GM21526 (cell line): ENCODE results near the gene SPTBN4.
"Not testable (repeated sequence)": the region's sequence is repeated elsewhere in the genome, so short reads cannot be mapped to it uniquely, and the experiment has no call there.

Source experiments
- ATAC-seq: cut with Tn5 transposase; IDR thresholded peaks from one replicate; pipeline ENCODE4 v1.9.1; 2021; ENCODE audit warnings: moderate library complexity; ENCODE audit not compliant: unreplicated experiment, low FRiP score

Gene SPTBN4

GRCh38 chr19:40583283-40583682 is 116.5 kb downstream of the SPTBN4 start:
- ATAC-seq = no peak

DNA sequence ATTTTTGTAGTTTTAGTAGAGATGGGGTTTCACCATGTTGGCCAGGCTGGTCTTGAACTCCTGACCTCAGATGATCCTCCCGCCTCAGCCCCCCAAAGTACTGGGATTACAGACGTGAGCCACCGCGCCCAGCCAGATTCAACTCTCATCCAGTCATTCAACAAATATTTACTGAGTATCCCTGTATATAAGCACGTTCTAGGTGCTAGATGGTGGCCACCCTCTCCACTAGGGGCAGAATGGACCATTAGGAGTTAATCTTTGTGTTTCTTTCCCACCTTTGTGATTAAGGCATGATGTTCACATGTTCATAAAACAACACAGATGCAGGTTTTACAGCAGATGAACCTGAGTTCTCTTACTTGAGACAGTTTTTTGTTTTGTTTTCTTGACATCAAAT is 117.2 kb downstream of the SPTBN4 start:
- ATAC-seq = no peak

- no peak for ATAC-seq
Measured at GRCh38 chr19:40585241-40585981, 118.6 kb downstream of the SPTBN4 start.

GRCh38 chr19:40585982-40586422 is 119.2 kb downstream of the SPTBN4 start:
- ATAC-seq = no peak

DNA sequence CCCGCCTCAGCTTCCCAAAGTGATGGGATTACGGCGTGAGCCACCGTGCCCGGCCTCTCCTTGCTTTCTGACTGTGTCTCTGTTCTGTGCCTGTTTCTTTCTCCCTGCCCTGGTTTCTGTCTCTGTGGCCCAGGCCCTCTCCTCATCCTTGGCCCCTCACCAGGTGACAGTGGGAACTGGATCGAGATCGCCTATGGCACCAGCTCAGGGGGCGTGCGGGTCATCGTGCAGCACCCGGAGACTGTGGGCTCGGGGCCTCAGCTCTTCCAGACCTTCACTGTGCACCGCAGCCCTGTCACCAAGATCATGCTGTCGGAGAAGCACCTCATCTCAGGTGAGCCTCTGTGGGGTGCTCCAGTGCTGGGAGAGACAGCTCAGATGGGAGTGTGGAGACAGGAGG is 119.8 kb downstream of the SPTBN4 start:
- no peak for ATAC-seq

- no peak for ATAC-seq
Measured at GRCh38 chr19:40588110-40588854, 121.5 kb downstream of the SPTBN4 start.

GRCh38 chr19:40588926-40589569 is 122.2 kb downstream of the SPTBN4 start:
- no peak for ATAC-seq

DNA sequence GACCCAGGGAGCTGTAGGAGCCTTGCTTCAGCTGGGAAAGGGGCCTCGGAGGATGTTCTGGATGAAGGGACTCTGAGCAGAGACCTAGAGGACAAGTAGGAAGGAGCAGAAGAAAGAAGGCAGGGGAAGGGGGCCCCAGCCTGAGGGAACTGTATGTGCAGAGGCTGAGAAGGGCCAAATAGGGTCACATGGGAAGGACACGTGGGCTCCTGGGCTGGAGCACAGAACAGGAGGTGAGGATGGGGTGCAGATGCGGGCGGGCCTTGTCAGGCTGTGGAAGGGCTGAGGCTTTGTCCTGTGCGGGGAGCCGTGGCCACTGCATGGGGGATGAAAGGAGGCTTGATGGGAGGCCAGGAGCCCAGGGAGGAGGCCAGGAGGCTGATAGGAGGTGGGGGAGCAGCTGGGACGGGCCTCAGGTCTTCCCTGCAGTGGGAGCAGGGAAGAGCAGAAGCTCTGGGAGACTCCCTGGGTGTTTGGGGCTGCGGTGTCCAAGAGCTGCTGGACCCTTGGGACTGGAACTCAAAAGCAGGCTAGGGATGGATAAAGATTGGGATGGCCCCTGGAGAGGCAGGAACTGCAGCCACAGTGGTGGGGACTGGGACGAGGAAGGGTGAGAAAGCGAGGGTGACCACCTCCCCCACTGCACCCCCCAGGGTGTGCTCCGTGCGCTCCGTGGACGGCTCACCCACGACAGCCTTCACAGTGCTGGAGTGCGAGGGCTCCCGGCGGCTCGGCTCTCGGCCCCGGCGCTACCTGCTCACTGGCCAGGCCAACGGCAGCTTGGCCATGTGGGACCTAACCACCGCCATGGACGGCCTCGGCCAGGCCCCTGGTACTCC is 123.0 kb downstream of the SPTBN4 start:
- ATAC-seq = no peak

DNA sequence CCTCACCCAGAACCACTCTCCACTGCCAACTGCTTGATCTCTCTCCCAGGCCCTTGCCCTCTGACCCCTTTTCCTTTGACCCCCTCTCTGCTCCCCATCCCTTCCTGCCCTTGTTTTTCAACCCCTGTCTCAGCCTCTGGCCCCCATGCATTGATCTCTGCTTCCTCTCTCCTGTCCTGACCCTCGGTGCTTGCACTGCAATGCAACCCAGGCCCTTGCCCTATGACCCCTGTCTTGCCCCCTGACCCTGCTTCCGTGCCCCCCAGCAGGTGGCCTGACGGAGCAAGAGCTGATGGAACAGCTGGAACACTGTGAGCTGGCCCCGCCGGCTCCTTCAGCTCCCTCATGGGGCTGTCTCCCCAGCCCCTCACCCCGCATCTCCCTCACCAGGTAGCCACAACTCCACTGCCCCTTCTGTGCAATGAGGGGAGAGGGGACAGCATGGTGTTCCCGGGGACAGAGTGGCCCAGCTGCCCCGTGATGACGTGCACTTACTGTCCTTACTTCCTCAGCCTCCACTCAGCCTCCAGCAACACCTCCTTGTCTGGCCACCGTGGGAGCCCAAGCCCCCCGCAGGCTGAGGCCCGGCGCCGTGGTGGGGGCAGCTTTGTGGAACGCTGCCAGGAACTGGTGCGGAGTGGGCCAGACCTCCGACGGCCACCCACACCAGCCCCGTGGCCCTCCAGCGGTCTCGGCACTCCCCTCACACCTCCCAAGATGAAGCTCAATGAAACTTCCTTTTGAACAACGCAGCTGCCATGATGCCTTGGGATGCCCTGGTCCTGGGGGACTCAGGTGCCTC is 123.9 kb downstream of the SPTBN4 start:
- no peak for ATAC-seq

- ATAC-seq = not testable (repeated sequence)
Measured at GRCh38 chr19:40591724-40592123, 124.9 kb downstream of the SPTBN4 start.

GRCh38 chr19:40592170-40592569 is 125.4 kb downstream of the SPTBN4 start:
- no peak for ATAC-seq

DNA sequence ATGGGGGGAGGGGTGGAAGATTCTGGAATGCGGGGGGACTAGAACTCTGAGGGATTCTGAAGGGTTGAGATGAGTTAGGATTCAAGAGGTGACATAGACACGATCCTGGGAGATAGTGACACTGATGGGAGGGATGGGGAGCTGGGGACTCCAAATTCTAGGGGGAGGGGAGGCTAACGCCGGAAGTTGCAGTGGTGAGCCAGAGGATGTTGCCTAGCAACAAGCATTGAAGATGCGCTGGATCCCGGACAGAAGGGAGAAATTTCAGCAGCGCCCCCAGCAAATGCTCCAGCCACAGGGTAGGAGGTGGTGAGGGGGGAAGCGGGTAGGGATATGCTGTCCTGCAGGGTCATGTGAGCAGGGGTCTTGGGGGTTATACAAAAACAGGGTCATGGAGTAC is 127.5 kb downstream of the SPTBN4 start:
- no peak for ATAC-seq

DNA sequence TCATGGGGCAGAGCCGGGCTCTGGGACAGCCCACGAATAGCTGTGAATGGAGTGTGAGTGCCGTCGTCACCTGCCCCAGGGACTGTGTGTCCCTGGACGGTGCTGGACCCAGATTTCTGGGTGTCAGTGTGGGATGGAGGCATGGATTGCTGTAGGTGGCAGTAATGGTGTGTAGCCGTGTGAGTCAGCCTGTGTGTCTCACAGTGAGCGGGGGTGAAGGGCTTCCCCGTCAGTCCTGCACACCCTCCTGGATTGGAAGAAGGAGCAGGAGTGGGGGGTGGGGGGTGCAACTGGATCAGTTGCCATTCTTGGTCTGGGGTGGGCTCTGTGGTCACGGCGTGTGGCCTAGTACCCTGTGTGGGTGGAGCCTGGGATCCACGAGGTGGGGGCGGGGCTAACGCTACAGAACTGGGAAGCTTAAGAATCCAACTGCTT is 127.9 kb downstream of the SPTBN4 start:
- no peak for ATAC-seq

GRCh38 chr19:40596608-40597328 is 130.0 kb downstream of the SPTBN4 start:
- no peak for ATAC-seq

DNA sequence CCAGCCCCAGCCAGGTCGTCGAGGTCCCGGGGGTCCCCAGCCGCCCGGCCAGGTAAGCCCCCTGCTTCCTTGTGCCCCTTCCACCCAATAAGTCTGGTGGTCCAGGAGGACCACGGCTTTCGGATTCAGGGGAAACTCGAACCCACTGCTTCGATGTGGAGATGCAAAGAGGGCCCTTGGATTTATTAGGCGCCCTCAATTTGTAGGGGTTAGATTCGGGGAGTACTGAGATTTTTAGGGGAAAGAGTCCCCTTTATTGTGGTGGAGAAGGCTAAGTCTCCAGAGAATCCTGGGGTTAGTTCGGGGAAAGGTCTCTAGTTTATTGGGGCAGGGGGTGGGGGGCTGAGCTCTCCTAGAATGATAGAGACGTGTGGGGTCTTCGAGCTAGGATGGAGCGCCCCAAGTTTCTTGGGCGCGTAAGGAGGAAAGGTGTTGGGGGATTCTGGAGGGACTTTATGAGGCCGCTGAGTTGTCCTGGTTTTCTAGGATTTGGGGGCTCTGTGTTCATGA is 130.6 kb downstream of the SPTBN4 start:
- no peak for ATAC-seq

DNA sequence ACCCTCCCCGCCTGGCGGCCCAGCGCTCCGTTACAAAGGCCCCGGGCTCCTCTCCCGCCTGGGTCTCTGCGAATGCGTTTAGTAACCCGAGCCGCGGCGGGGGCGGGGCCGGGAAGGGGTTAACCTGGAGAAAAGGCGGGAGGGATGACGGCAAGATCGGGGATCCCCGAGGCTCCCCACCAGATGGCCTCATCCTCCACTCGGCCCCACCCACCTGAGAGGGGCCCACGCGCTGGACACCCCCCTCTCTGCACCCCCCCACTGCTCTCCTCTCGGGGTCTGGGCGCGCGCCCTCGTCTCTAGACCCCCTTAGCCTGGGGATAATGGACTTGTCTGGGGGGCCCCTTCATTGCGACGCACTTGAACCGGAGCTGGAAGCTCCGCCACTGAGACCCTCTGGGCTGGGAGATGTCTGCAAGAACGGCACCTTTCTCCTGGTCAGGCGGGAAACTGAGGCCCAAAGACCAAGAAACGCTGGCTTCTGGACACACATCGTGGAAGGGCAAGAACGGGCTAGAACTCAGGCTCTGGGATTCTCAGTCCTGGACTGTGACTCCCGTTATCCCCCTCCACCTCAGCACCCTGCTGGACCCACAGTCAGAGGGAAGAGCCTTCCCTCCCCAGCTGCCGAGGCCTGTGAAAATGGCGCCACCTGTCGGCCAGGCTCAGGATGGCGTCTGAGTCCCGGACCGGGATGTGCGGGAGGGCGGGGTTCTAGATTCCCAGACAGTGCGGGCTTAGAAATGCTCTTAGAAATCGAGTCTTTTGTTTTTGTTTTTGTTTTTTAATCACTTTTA is 131.5 kb downstream of the SPTBN4 start:
- ATAC-seq = no peak

DNA sequence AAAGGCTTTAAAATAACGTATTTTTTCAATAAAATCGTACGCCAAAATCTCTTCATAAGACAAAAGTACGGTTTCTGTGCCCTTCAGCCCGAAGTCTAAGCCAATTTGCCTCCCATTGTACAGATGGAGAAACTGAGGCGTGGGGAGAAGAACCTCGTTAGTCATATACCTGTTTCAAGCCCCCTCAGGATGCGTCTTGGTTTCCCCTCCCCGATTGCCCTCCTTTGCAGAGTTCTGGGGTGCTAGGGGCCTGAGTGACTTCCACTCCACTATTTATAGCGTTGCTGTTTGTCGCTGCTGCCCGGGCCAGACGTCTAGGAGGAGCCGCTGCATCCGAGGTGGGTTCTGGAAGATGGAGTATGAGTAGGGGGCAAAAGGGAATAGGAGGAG is 132.1 kb downstream of the SPTBN4 start:
- ATAC-seq = no peak

- no peak for ATAC-seq
Measured at GRCh38 chr19:40599331-40599901, 132.6 kb downstream of the SPTBN4 start.
